Endothelial cell (in vitro differentiated cells): ENCODE measurements around the gene ZNF774. TPM values are rescaled to one million over a fixed set of nuclear protein-coding genes. Genes with fewer than 3 reads are reported as not detected.

ENCODE experiments used
- DNase-seq: peaks from one replicate; pipeline ENCODE4 v3.0.0; 2021; ENCODE audit warnings: low spot score
- H3K27ac Mint-ChIP-seq: one replicate; pipeline ENCODE4 v1.8.0; 2021; ENCODE audit warnings: mixed read lengths, inconsistent platforms; ENCODE audit not compliant: unreplicated experiment
- H3K27me3 Mint-ChIP-seq: one replicate; pipeline ENCODE4 v1.8.0; 2021; ENCODE audit warnings: mild to moderate bottlenecking, moderate library complexity, mixed read lengths, inconsistent platforms; ENCODE audit not compliant: unreplicated experiment
- H3K36me3 Mint-ChIP-seq: one replicate; pipeline ENCODE4 v1.8.0; 2021; ENCODE audit warnings: mild to moderate bottlenecking, low read depth, mixed read lengths, inconsistent platforms; ENCODE audit not compliant: unreplicated experiment
- H3K4me1 Mint-ChIP-seq: one replicate; pipeline ENCODE4 v1.8.0; 2021; ENCODE audit warnings: mild to moderate bottlenecking, mixed read lengths, inconsistent platforms; ENCODE audit not compliant: unreplicated experiment
- H3K4me3 Mint-ChIP-seq: one replicate; pipeline ENCODE4 v1.8.0; 2021; ENCODE audit warnings: mild to moderate bottlenecking, mixed read lengths, inconsistent platforms; ENCODE audit not compliant: unreplicated experiment
- H3K9me3 Mint-ChIP-seq: one replicate; pipeline ENCODE4 v1.8.0; 2021; ENCODE audit warnings: mixed read lengths, inconsistent platforms; ENCODE audit not compliant: unreplicated experiment
- CTCF ChIP-seq: fragments of 200-600 bp; sonication (generic); IDR thresholded peaks from one replicate; pipeline ENCODE4 v1.5.0; 2021; ENCODE audit warnings: antibody characterized with exemption; ENCODE audit not compliant: unreplicated experiment
- total RNA-seq: library from RNA; stranded (reverse); fragmentation: NEBNext Ultra II Directional; extraction: Animal tissue kit (Norgen Biotek cat#: 25700); gene quantifications from one replicate; pipeline ENCODE4 v1.2.1, GENCODE V29; 2021; ENCODE audit not compliant: unreplicated experiment

The ZNF774 gene
- total RNA-seq, 1 donor from 2014 or later = 4.1 TPM

- Mint-ChIP-seq H3K9me3 (no peaks in the 10 kb centered on the region), H3K36me3 (no peaks in the 10 kb centered on the region), H3K27ac (no peak overlapping the region), H3K4me3 (no peak overlapping the region), H3K27me3 (no peaks in the 10 kb centered on the region), H3K4me1 (no peaks in the 10 kb centered on the region)
- DNase-seq = no peak
- TF ChIP-seq CTCF = no peak
Measured at GRCh38 chr15:90320885-90321278, 31.2 kb upstream of the ZNF774 start.

- Mint-ChIP-seq H3K4me3 (no peak overlapping the region), H3K4me1 (no peaks in the 10 kb centered on the region), H3K9me3 (no peaks in the 10 kb centered on the region), H3K36me3 (no peaks in the 10 kb centered on the region), H3K27ac (no peak overlapping the region), H3K27me3 (no peaks in the 10 kb centered on the region)
- TF ChIP-seq CTCF = no peak
- DNase-seq = no peak
Measured at GRCh38 chr15:90322538-90322937, 29.5 kb upstream of the ZNF774 start.

GRCh38 chr15:90325726-90326125, 26.4 kb upstream of the ZNF774 start:
- no peak for TF ChIP-seq CTCF
- DNase-seq = no peak
- Mint-ChIP-seq H3K4me1 (no peaks in the 10 kb centered on the region), H3K4me3 (no peak overlapping the region), H3K27ac (no peak overlapping the region), H3K9me3 (no peaks in the 10 kb centered on the region), H3K36me3 (no peaks in the 10 kb centered on the region), H3K27me3 (peaks cover 2% of the 10 kb centered on the region)

GRCh38 chr15:90326441-90326840, 25.6 kb upstream of the ZNF774 start:
- Mint-ChIP-seq H3K9me3 (no peaks in the 10 kb centered on the region), H3K4me1 (no peaks in the 10 kb centered on the region), H3K27ac (no peak overlapping the region), H3K4me3 (no peak overlapping the region), H3K27me3 (peaks cover 2% of the 10 kb centered on the region), H3K36me3 (no peaks in the 10 kb centered on the region)
- no peak for TF ChIP-seq CTCF
- DNase-seq = no peak

GRCh38 chr15:90327311-90327710, 24.8 kb upstream of the ZNF774 start:
- H3K9me3 Mint-ChIP-seq = no peaks in the 10 kb centered on the region
- no peaks in the 10 kb centered on the region for H3K36me3 Mint-ChIP-seq
- no peaks in the 10 kb centered on the region for H3K4me1 Mint-ChIP-seq

More at GRCh38 chr15:90327311-90327710, 24.8 kb upstream of the ZNF774 start:
- Mint-ChIP-seq H3K4me3 (no peak overlapping the region), H3K27ac (no peak overlapping the region), H3K27me3 (peaks cover 2% of the 10 kb centered on the region)
- no peak for DNase-seq
- TF ChIP-seq CTCF = no peak
